Activated CD8-positive, alpha-beta memory T cell treated with anti-CD3 and anti-CD28 coated beads for 4 hours (primary cell): ENCODE data around the gene FAM124B.
A peak's percentile ranks its signal among the peaks of the same experiment; 100 is the strongest.

ENCODE experiments used
- DNase-seq, 2 donors: peaks; one replicate each; pipeline ENCODE4 v3.0.0-alpha.2; 2020; ENCODE audit warnings: low read depth in 2 of 2

Gene FAM124B

GRCh38 chr2:224381521-224382279 is 20.2 kb downstream of the FAM124B start:
- DNase-seq, result no peak

- no peak for DNase-seq
These were observed 21.9 kb downstream of the FAM124B start for GRCh38 chr2:224379986-224380385.

DNA sequence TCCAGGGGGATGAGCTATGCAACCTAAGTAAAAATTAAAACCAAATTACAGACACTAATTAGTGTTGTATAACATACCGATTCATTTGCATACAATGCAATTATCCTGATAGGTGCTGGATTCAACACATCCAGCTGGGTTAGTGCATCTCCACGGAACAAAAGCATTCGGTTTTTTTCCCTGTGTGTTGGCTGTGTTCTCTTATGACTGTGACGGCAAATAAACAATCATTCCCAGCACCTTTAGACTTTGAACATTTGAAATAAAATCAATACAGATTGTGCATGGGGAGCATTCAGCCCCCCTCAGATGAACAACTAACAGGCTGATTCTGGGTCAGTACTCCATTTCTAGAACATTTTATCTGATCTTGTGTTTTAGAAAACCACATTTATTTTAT is 22.7 kb downstream of the FAM124B start:
- no peak for DNase-seq

- no peak for DNase-seq
These were observed 23.2 kb downstream of the FAM124B start for GRCh38 chr2:224378701-224379097.

DNA sequence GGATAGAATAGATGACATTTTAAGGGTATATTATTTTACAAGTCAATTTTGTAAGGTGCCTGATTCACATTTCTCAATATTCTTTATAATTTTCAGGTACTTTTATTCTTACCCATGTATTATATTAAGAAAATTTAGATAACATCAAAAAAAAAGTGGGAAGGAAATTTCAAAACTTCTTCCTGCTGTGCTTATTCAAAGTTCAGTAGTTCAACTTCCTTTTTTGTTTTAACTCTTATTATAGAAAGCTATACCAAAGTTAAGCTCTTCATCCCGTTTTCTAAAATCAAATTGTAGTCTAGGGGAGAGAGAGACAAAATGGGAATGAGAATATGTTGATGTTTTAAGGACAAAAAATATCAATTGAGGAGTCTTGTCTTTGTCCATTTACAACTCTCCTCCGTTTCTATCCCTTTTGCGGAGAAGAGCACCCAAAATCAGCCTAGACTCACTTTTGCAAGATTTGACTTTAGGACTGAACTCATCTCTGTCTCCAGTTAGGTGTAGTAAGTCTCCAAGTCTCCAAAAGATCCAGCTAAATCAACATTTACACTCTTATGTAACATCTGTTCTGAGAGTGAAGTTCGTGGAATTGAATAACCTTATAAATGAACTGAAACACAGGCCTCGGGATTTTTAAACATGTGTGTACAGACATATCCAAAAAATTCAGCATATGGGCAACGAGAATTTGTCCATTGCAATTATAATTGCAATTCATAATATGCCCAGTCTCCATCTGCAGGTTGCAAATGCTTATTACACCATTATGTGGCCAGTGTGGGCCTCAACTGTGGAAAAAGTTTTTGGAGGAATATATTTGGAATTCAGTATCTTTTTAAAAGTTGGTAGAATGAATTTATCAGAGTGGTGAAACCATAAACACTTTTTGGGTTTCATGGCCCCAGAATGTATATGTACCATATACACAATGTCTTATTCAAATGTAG is 23.9 kb downstream of the FAM124B start:
- no peak for DNase-seq

DNA sequence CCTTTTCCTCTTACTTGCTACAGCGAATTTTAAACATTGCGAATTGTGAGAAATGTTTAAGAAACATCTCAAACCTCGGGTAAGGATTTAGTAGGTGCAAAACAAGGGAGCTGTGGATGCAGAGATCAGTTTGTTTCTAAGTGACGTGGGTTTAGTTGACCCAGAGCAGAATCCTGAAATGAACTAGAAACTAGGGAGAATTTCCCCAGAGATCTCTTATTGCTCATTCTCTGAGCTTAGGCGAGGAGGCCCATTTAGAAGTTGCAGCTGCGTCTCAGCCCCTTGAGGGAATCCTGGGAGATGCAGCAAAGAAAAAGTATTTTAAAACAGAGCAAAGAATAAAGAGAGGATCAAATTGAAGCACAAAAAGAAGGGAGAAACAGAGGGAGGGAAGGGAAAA is 29.3 kb downstream of the FAM124B start:
- DNase-seq, result no peak

DNA sequence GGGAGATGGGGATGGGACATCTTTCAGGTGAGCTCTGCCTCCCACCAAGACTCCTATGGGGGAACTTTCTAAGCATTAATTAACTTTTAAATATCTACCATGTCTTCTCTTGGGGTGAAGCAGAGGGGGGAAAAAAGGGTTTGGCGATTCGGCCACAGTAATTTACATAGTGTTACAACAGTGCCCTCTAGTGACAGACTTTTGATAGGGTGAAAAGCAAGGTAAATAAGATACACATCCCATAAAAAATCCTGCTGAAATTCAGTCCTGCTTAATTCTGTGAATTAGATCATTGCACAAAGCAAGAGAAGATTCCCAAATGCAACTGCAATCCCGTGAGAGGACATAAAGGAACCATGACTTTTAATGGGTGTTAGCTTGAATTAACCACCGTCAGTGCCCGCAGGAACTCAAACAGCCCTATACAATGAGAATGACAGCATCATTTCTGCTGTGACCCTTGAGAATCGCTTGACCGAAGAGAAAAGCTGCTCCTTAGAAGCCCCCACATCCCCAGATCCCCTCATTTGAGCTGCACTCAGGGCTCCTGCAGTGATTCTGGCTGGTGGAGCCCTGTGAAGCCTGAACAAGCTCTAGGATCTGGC is 32.8 kb downstream of the FAM124B start:
- DNase-seq, result no peak

- DNase-seq, result no peak
These were observed 35.6 kb downstream of the FAM124B start for GRCh38 chr2:224366267-224366844.

- no peak for DNase-seq
These were observed 36.6 kb downstream of the FAM124B start for GRCh38 chr2:224365331-224365730.

- DNase-seq, result no peak
These were observed 38.6 kb downstream of the FAM124B start for GRCh38 chr2:224363281-224363680.

DNA sequence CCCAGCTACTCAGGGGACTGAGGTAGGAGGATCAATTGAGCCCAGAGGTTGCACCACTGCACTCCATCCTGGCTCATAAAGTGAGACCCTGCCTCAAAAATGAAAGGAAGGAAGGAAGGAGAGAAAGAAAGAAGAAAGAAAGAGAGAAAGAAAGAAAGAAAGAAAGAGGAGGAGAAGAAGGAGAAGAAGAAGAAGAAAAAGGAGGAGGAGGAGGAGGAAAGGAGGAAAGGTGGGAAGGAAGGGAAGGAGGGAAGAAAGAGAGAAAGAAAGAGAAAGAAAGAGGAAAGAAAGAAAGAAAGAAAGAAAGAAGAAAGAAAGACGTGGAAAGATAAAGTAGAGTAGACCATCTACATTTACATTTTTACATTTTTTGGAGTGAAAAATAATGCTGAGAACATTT is 39.8 kb downstream of the FAM124B start:
- no peak for DNase-seq

- DNase-seq, result no peak
These were observed 41.1 kb downstream of the FAM124B start for GRCh38 chr2:224360801-224361251.

- no peak for DNase-seq
These were observed 42.3 kb downstream of the FAM124B start for GRCh38 chr2:224359569-224359968.

DNA sequence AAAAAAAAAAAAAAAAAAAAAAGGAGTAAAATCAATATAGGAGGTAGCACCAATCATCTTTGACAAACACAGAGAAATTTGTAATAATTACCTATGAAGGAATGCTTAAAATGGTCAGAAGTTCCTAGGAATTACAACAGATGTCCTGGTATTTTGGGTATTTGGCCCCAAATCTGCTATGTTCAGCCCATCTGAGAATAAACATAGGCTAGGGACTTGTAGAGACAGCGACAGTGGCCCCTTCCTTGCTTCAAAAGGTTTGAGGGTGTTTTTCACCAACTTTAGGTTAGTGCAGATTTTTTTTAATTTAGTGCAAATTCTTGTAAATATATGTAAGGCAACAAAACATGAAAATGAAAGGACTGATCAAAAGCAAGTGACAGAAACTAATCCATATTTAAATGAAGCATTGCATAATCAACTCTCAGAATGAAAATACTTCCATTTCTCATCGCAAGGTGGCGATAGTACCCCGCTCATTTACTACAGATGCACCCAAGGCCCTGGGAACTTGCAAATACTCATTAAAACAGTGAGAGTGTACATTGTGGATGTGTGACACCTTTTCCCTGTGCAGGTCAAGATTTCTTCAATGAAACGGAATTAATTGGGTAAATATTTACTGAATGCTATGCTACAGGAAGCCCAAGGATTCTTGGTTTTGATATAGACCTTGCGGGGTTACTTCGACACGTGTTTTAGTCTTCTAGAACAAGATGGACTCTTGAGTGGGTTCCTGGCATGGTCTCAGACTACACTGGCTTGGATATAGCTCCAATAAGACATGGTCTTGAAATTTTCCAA is 44.6 kb downstream of the FAM124B start:
- peak in 1 of 2 donors; percentile 13 for DNase-seq

DNA sequence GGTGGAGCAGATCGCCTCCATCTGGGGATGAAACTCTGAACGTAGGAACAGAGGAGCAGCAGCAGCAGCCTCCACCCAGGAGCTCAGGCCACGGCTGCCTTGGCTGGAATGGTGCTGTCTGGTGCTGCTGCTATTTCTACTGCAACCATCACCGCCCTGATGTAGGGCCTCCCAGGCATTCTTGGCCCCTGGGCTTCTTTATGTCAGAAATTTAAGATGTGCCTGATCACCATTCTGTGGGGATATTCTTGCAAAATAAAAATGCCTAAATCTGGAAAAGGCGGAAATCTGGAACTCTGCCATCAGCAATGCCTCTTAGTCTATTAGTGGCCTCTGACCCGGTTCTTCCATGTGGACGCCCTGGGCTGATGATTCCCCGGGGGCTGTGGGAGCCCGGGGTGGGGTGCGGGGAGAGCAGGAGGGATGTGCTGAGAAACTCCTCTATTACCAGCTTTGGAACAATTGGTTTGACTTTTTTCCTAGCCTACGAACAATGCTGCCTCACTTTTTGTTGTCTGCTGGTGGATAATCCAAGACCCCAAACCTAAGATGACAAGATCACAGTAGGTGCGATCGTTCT is 47.2 kb downstream of the FAM124B start:
- no peak for DNase-seq

GRCh38 chr2:224350703-224351102 is 51.2 kb downstream of the FAM124B start:
- DNase-seq, result no peak

GRCh38 chr2:224349396-224349795 is 52.5 kb downstream of the FAM124B start:
- DNase-seq, result no peak

- DNase-seq, result no peak
These were observed 54.5 kb downstream of the FAM124B start for GRCh38 chr2:224347176-224348051.

DNA sequence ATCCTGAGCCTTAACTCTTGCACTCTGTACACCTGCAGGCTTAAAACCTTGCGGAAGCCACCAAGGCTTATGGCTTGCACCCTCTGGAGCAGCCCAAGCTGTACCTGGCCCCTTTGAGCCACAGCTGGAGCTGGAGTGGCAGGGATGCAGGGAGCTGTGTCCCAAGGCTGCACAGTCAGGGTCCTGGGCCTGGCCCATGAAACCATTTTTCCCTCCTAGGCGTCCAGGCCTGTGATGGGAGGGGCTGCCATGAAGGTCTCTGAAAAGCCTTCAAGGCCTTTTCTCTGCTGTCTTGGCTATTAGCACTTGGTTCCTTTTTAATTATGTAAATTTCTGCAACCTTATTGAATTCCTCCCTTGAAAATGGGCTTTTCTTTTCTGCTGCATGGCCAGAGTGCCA is 56.4 kb downstream of the FAM124B start:
- DNase-seq, result no peak

DNA sequence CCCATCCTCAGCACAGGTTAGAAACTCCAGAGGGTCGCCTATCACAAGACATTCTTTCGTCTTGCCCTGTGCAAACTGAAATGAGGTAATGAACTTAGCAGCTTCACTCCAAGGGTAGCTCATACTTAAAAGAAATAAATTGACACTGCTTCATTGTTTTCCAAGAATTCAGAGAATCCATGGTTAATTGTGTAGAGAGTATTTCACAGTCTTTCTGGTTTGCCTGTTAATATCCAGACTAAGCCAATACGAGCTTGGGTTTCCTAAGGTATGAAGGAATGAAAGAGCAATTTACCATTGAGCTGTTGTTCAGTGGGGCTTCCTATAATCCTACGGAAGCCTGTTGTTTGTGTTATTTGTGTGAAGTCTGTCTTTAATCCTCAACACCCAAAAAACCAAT is 58.7 kb downstream of the FAM124B start:
- no peak for DNase-seq
